Ramos (cell line): Measurements from ENCODE around the gene ZNF618.

ENCODE experiments used
- in situ Hi-C: fragments of 300-500 bp; cut with MboI; formaldehyde crosslinking; loops from one replicate; pipeline ENCODE4 v1.14.3; 2022; ENCODE audit warnings: low sequenced_read_pairs; ENCODE audit not compliant: unreplicated experiment

Gene ZNF618

GRCh38 chr9:114050646-114051045, 174.5 kb downstream of the ZNF618 start:
- in situ Hi-C loops = no loop called here

GRCh38 chr9:114051281-114051680, 175.2 kb downstream of the ZNF618 start:
- in situ Hi-C loops = no loop called here

- in situ Hi-C loops = no loop called here
Measured at GRCh38 chr9:114051706-114052105, 175.6 kb downstream of the ZNF618 start.

GRCh38 chr9:114053246-114054005, 177.3 kb downstream of the ZNF618 start:
- in situ Hi-C loops = no loop called here

- in situ Hi-C loops = no loop called here
Measured at GRCh38 chr9:114054191-114054690, 178.1 kb downstream of the ZNF618 start.

- in situ Hi-C loops = no loop called here
Measured at GRCh38 chr9:114055061-114055460, 179.0 kb downstream of the ZNF618 start.

- in situ Hi-C loops = no loop called here
Measured at GRCh38 chr9:114055894-114056293, 179.8 kb downstream of the ZNF618 start.

- in situ Hi-C loops = no loop called here
Measured at GRCh38 chr9:114056527-114056926, 180.4 kb downstream of the ZNF618 start.

- in situ Hi-C loops = no loop called here
Measured at GRCh38 chr9:114057161-114057885, 181.2 kb downstream of the ZNF618 start.

GRCh38 chr9:114058688-114059046, 182.6 kb downstream of the ZNF618 start:
- in situ Hi-C loops = no loop called here

GRCh38 chr9:114059047-114059803, 183.1 kb downstream of the ZNF618 start:
- in situ Hi-C loops = no loop called here

- in situ Hi-C loops = no loop called here
Measured at GRCh38 chr9:114060070-114060469, 184.0 kb downstream of the ZNF618 start.

- in situ Hi-C loops = no loop called here
Measured at GRCh38 chr9:114060711-114061110, 184.6 kb downstream of the ZNF618 start.

- in situ Hi-C loops = no loop called here
Measured at GRCh38 chr9:114061292-114061691, 185.2 kb downstream of the ZNF618 start.

- in situ Hi-C loops = no loop called here
Measured at GRCh38 chr9:114061830-114062474, 185.8 kb downstream of the ZNF618 start.

GRCh38 chr9:114065304-114065703, 189.2 kb downstream of the ZNF618 start:
- in situ Hi-C loops = no loop called here

- in situ Hi-C loops = no loop called here
Measured at GRCh38 chr9:114069476-114070187, 193.5 kb downstream of the ZNF618 start.

- in situ Hi-C loops = no loop called here
Measured at GRCh38 chr9:114070188-114071103, 194.3 kb downstream of the ZNF618 start.
